Measurements from ENCODE around the gene PPP2R5D.

DNA sequence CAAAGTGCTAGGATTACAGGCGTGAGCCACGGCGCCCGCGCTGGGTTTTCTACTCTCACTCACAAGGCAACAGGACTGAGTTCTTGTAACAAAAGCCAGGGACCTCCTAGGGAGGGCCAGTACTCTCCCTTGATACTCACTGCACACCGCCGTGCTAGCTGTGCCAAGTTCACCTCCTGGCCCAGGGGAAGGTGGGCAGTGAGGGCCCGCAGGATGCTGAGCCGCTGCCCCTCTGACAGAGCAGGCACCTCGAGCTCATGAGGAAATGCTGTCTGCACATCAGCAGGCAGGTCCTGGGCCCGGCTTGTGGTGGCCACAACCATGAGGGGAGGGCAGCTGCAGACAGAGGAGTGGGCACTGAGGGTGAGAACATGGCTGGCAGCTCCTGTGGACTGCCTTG, 17.1 kb upstream of the PPP2R5D start:
- TF ChIP-seq, protein P1, sequence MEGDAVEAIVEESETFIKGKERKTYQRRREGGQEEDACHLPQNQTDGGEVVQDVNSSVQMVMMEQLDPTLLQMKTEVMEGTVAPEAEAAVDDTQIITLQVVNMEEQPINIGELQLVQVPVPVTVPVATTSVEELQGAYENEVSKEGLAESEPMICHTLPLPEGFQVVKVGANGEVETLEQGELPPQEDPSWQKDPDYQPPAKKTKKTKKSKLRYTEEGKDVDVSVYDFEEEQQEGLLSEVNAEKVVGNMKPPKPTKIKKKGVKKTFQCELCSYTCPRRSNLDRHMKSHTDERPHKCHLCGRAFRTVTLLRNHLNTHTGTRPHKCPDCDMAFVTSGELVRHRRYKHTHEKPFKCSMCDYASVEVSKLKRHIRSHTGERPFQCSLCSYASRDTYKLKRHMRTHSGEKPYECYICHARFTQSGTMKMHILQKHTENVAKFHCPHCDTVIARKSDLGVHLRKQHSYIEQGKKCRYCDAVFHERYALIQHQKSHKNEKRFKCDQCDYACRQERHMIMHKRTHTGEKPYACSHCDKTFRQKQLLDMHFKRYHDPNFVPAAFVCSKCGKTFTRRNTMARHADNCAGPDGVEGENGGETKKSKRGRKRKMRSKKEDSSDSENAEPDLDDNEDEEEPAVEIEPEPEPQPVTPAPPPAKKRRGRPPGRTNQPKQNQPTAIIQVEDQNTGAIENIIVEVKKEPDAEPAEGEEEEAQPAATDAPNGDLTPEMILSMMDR (conservative IDR thresholded peaks at IDR 0.05): no peak
- TF ChIP-seq ZFX (IDR thresholded peaks at IDR 0.05): no peak
